Measurements from ENCODE around the gene FANCI.

FANCI gene

GRCh38 chr15:89217031-89217430 is 26.7 kb upstream of the FANCI start:
- DNase-seq (ENCODE audit: low read depth, low spot score): no peak
- ChIA-PET CTCF (interaction anchor here (1.7 to 6.6 kb wide), 2 partner anchors 10 to 13 kb away, joined by 6 to 85 read pairs; no protein-coding TSS in a partner anchor), POLR2A (interaction anchor here (0.6 kb wide), 1 partner anchor 49 kb away, joined by 3 read pairs; no protein-coding TSS in a partner anchor)
- no peak overlapping the region for H3K4me3 ChIP-seq (ENCODE audit: low read depth, low read length)
- TF ChIP-seq CTCF (IDR thresholded peaks at IDR 0.05; ENCODE audit: insufficient read depth, low read length, missing control alignments): no peak

GRCh38 chr15:89217686-89218376 is 25.9 kb upstream of the FANCI start:
- H3K4me3 ChIP-seq (ENCODE audit: low read depth, low read length): no peak overlapping the region
- ChIA-PET CTCF (interaction anchor here (1.0 to 6.6 kb wide), 3 partner anchors 11 to 27 kb away, joined by 3 to 85 read pairs (median 6); no protein-coding TSS in a partner anchor), POLR2A (no interaction called here)
- TF ChIP-seq CTCF (IDR thresholded peaks at IDR 0.05; ENCODE audit: insufficient read depth, low read length, missing control alignments): no peak
- DNase-seq (ENCODE audit: low read depth, low spot score): no peak

- no peak for DNase-seq (ENCODE audit: low read depth, low spot score)
- ChIA-PET POLR2A (no interaction called here), CTCF (interaction anchor here (1.0 to 6.6 kb wide), 2 partner anchors 12 to 27 kb away, joined by 3 to 85 read pairs; no protein-coding TSS in a partner anchor)
- H3K4me3 ChIP-seq (ENCODE audit: low read depth, low read length): no peak overlapping the region
- no peak for TF ChIP-seq CTCF (IDR thresholded peaks at IDR 0.05; ENCODE audit: insufficient read depth, low read length, missing control alignments)
Observed at GRCh38 chr15:89218531-89218930, 25.2 kb upstream of the FANCI start.

GRCh38 chr15:89221543-89221942 is 22.2 kb upstream of the FANCI start, which contains the start of gene RLBP1:
RLBP1 (minus strand) TSS chr15:89221579; CDS start chr15:89218975, 2,604 bp downstream.
- TF ChIP-seq CTCF (IDR thresholded peaks at IDR 0.05; ENCODE audit: insufficient read depth, low read length, missing control alignments): no peak
- ChIA-PET CTCF (interaction anchor here (1.2 kb wide), 1 partner anchor 15 kb away, joined by 5 read pairs; no protein-coding TSS in a partner anchor), POLR2A (no interaction called here)
- no peak within 1 kb of the TSS for H3K4me3 ChIP-seq (ENCODE audit: low read depth, low read length)
- no peak for DNase-seq (ENCODE audit: low read depth, low spot score)

- DNase-seq (ENCODE audit: low read depth, low spot score): no peak
- POLR2A ChIA-PET: no interaction called here
Observed at GRCh38 chr15:89225588-89225987, 18.2 kb upstream of the FANCI start.

More at GRCh38 chr15:89225588-89225987, 18.2 kb upstream of the FANCI start:
- H3K4me3 ChIP-seq (ENCODE audit: low read depth, low read length): no peak overlapping the region
- no peak for TF ChIP-seq CTCF (IDR thresholded peaks at IDR 0.05; ENCODE audit: insufficient read depth, low read length, missing control alignments)
- CTCF ChIA-PET: interaction anchor here (1.1 to 4.7 kb wide), 3 partner anchors 16 to 64 kb away, joined by 3 to 32 read pairs (median 4); no protein-coding TSS in a partner anchor

All from AG04449 (cell line).